Measurements from ENCODE around the gene GLA. TPM values are rescaled to one million over a fixed set of nuclear protein-coding genes. Genes with fewer than 3 reads are reported as not detected.

The GLA gene
- total and polyA plus RNA-seq, 2 of the 4 experiments (the other 2 are of a cell fraction): 27.9 to 38.7 TPM

DNA sequence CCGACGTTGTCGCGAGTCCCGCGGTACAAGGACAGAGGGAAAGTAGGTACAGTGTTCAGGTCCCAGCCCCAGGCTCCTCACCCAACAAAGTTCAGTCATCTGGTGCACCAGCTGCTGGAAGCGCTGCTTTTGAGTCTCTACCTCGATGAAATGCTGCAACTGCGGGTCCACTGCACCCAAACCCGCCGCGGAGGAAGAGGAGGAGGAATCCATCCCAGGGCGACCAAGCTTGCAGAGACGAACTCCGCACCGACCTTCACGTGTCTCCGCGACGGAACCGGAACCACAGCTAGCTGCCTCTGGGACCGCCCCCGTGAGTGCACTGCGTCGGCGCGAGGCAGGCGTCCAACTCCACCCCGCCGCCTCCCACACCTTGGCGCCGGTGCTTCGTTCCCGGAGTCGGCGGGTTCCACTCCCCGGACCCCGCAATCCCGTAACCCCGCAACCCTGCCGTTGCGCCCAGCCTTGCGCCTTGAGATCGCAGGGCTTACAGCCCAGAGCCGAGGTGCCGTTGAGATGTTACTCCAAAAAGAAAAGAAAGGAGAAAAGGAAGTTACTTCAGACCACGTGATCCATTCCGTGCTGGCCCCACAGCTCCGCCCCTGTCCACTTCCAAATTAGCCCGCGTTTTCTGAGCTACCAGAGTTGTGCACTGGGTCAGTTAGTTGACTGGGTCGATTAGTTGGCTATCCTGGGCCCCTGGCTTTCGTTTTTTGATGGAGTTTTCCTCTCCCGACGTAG is 59.1 kb downstream of the GLA start, which contains the start of gene TIMM8A:
Gene TIMM8A (minus strand): TSS at position 291 of the 741 bp plus-strand sequence. CDS start 78 bp downstream, at position 213.
- ChIA-PET CTCF (no interaction called here), POLR2A (ENCODE audit: unreplicated experiment) (no interaction called here)
- TF ChIP-seq BHLHE40 (IDR thresholded peaks at IDR 0.05; ENCODE audit: low read depth, low read length) (no peak), RFX5 (IDR thresholded peaks at IDR 0.05; ENCODE audit: low read depth, low read length) (no peak), RAD21 (IDR thresholded peaks at IDR 0.05; ENCODE audit: low read length) (no peak), POLR2A (IDR thresholded peaks at IDR 0.05; ENCODE audit: low read depth, low read length) (peak; percentile 7; the same call in 1 of the 2 replicates), MAFK (IDR thresholded peaks at IDR 0.05; ENCODE audit: low read depth, low read length) (no peak), CTCF (conservative IDR thresholded peaks at IDR 0.05; ENCODE audit: low read depth, low read length) (no peak), RCOR1 (IDR thresholded peaks at IDR 0.05; ENCODE audit: insufficient replicate concordance, low read length) (no peak), MAZ (IDR thresholded peaks at IDR 0.05; ENCODE audit: borderline replicate concordance, low read depth, low read length) (peak; percentile 55; the same call in 1 of the 2 replicates), FOS (IDR thresholded peaks at IDR 0.05; ENCODE audit: low read depth, low read length) (no peak), ELK1 (IDR thresholded peaks at IDR 0.05; ENCODE audit: borderline replicate concordance, low read depth, low read length) (no peak), CHD1 (IDR thresholded peaks at IDR 0.05; ENCODE audit: low read depth, low read length) (no peak), CEBPB (IDR thresholded peaks at IDR 0.05; ENCODE audit: low read depth, low read length) (no peak), SMC3 (IDR thresholded peaks at IDR 0.05; ENCODE audit: low read depth, low read length) (no peak), USF2 (IDR thresholded peaks at IDR 0.05; ENCODE audit: low read depth, low read length) (peak; percentile 86)

More for the DNA sequence above, 59.1 kb downstream of the GLA start, which contains the start of gene TIMM8A:
- Histone ChIP-seq H4K5ac (ENCODE audit: low read depth, low read length) (peak within 1 kb of the TSS; percentile 99), H2BK20ac (ENCODE audit: low read depth, low read length) (peak within 1 kb of the TSS; percentile 76; the same call in 1 of the 2 replicates), H4K8ac (ENCODE audit: low read depth in 2 of 2, low read length in 2 of 2) (peak within 1 kb of the TSS; percentile 63 to 99), H3K56ac (ENCODE audit: extremely low read depth, insufficient read depth, low read length) (peak within 1 kb of the TSS; percentile 95), H3K18ac (ENCODE audit: low read depth, low read length) (peak within 1 kb of the TSS; percentile 98), H2BK15ac (ENCODE audit: low read depth, low read length) (peak within 1 kb of the TSS; percentile 42; the same call in 1 of the 3 replicates), H2BK120ac (ENCODE audit: low read depth, low read length) (peak within 1 kb of the TSS; percentile 97), H3K4me2 (ENCODE audit: low read depth, low read length) (peak within 1 kb of the TSS; percentile 90), H4K20me1 (ENCODE audit: insufficient read depth, low read length) (0 out of 2 replicates have a peak, but pooled peaks cover 3% of the 10 kb centered on the region), H2AK5ac (ENCODE audit: low read depth, low read length) (no peak within 1 kb of the TSS), H2AK9ac (replicated peaks; ENCODE audit: low read depth, low read length, poor library complexity) (peak within 1 kb of the TSS; percentile 74), H3K9ac (ENCODE audit: low read depth, low read length) (peak within 1 kb of the TSS; percentile 99), H3K4ac (ENCODE audit: low read depth, low read length) (peak within 1 kb of the TSS; percentile 96), H2AFZ (replicated peaks; ENCODE audit: low read length, poor library complexity) (peak within 1 kb of the TSS; percentile 98), H3K14ac (replicated peaks; ENCODE audit: low read depth, low read length) (peak within 1 kb of the TSS; percentile 85), H2BK5ac (ENCODE audit: low read depth, low read length, poor library complexity, severe bottlenecking) (peak within 1 kb of the TSS; percentile 99), H3K9me3 (ENCODE audit: control insufficient read depth, insufficient read depth, low read length) (no peaks in the 10 kb centered on the region), H3K79me1 (ENCODE audit: low read depth in 1 of 2, low read length in 2 of 2) (no peaks in the 10 kb centered on the region; a peak in 1 of 4 replicates), H4K91ac (ENCODE audit: insufficient read depth, low read depth, low read length) (peak within 1 kb of the TSS; percentile 94), H3K23ac (ENCODE audit: low read depth, low read length) (peak within 1 kb of the TSS; percentile 52), H3K4me3 (ENCODE audit: insufficient read depth, low read depth, low read length) (peak within 1 kb of the TSS; percentile 100), H3K9me1 (ENCODE audit: insufficient read depth, low read length) (no peaks in the 10 kb centered on the region), H3K27me3 (ENCODE audit: control insufficient read depth, insufficient read depth, low read length) (no peaks in the 10 kb centered on the region; the same call in 1 of the 2 replicates), H3K4me1 (ENCODE audit: control insufficient read depth, insufficient read depth, low read length) (no peaks in the 10 kb centered on the region), H3K36me3 (ENCODE audit: control insufficient read depth, insufficient read depth, low read length) (no peaks in the 10 kb centered on the region), H3K27ac (ENCODE audit: insufficient read depth, low read length) (peak within 1 kb of the TSS; percentile 100)
- BruUV-seq (replicated peaks): no TSS peak
- DNase-seq (peak; percentile 60), ATAC-seq (ENCODE audit: low read depth) (peak; percentile 96)
- in situ Hi-C loops (cut with MboI; ENCODE audit: low sequenced_read_pairs): no loop called here
- dilution Hi-C loops (cut with HindIII; ENCODE audit: low sequenced_read_pairs, unreplicated experiment): no loop called here
- WGBS, 2 experiments (ENCODE audit: extremely low coverage in 2 of 2, insufficient read length in 1 of 2): 24% methylated on average over 32 of the region's 55 CpGs; no CpG with 5 or more reads in 1 of the 2 experiments
- intact Hi-C loops (cut with micrococcal nuclease): loop anchor here (1.0 kb wide), 1 partner anchor 42 kb away; no protein-coding TSS in a partner anchor
